Midbrain (tissue), 1 donor: Measurements from ENCODE around the gene GPR3.
A peak's percentile ranks its signal among the peaks of the same experiment; 100 is the strongest.
"Not testable (repeated sequence)": the region's sequence is repeated elsewhere in the genome, so short reads cannot be mapped to it uniquely, and the experiment has no call there.

Experiments
- DNase-seq: peaks from one replicate; lab custom pipeline; 2025; lab: John Stamatoyannopoulos, UW

The GPR3 gene

GRCh38 chr1:27398405-27399149 is 6.2 kb downstream of the GPR3 start:
- DNase-seq, result no peak

GRCh38 chr1:27399251-27400025 is 7.0 kb downstream of the GPR3 start:
- DNase-seq, result no peak

GRCh38 chr1:27400082-27400962 is 7.9 kb downstream of the GPR3 start:
- no peak for DNase-seq

GRCh38 chr1:27400963-27401341 is 8.5 kb downstream of the GPR3 start:
- DNase-seq, result no peak

GRCh38 chr1:27402349-27402754 is 9.9 kb downstream of the GPR3 start:
- DNase-seq, result peak; percentile 45

GRCh38 chr1:27403065-27403726 is 10.8 kb downstream of the GPR3 start:
- DNase-seq, result peak; percentile 26

- no peak for DNase-seq
These were observed 11.5 kb downstream of the GPR3 start for GRCh38 chr1:27403931-27404330.

- peak; percentile 18 for DNase-seq
These were observed 12.7 kb downstream of the GPR3 start for GRCh38 chr1:27405074-27405473.

- not testable (repeated sequence) for DNase-seq
These were observed 13.4 kb downstream of the GPR3 start for GRCh38 chr1:27405598-27406361.

- peak; percentile 43 for DNase-seq
These were observed 13.9 kb downstream of the GPR3 start for GRCh38 chr1:27406362-27406680.

GRCh38 chr1:27406791-27407190 is 14.4 kb downstream of the GPR3 start:
- DNase-seq, result not testable (repeated sequence)

GRCh38 chr1:27408151-27408550 is 15.7 kb downstream of the GPR3 start:
- DNase-seq, result no peak

GRCh38 chr1:27409669-27410068 is 17.2 kb downstream of the GPR3 start:
- no peak for DNase-seq

- DNase-seq, result no peak
These were observed 18.3 kb downstream of the GPR3 start for GRCh38 chr1:27410709-27411108.

GRCh38 chr1:27412502-27412901 is 20.1 kb downstream of the GPR3 start:
- DNase-seq, result no peak

- DNase-seq, result no peak
These were observed 20.6 kb downstream of the GPR3 start for GRCh38 chr1:27413004-27413403.

GRCh38 chr1:27414091-27414490 is 21.7 kb downstream of the GPR3 start:
- DNase-seq, result no peak

GRCh38 chr1:27416387-27417111 is 24.1 kb downstream of the GPR3 start:
- DNase-seq, result peak; percentile 62

- DNase-seq, result no peak
These were observed 25.3 kb downstream of the GPR3 start for GRCh38 chr1:27417713-27418112.
